SK-N-SH (cell line): ENCODE data around the gene STRA8. TPM values are rescaled to one million over a fixed set of nuclear protein-coding genes. Genes with fewer than 3 reads are reported as not detected.

ENCODE experiments used
- CTCF ChIA-PET: fragments of 300-600, 350-600 bp; formaldehyde crosslinking; extraction: SDS; loops from one replicate; lab custom pipeline; 2021; lab: Yijun Ruan, JAX
- POLR2A ChIA-PET: fragments of 350-600 bp; sonication (Branson Sonifier 250); formaldehyde crosslinking; extraction: SDS; loops from one replicate; lab custom pipeline; 2020; ENCODE audit warnings: antibody characterized with exemption, inconsistent platforms; lab: Yijun Ruan, JAX
- DNase-seq: peaks from one replicate; pipeline ENCODE4 v3.0.0; 2012
- H2AFZ ChIP-seq: fragments of 200-600 bp; sonication (generic); 2 replicates; pipeline ENCODE4 v1.8.1; 2016; ENCODE audit warnings: antibody characterized with exemption, mild to moderate bottlenecking, low read depth
- H3F3A ChIP-seq: fragments of 200-600 bp; sonication (generic); replicated peaks from 2 replicates; pipeline ENCODE3; 2016; ENCODE audit warnings: antibody characterized with exemption, mild to moderate bottlenecking; ENCODE audit not compliant: insufficient read depth
- H3K27ac ChIP-seq, 2 experiments: fragments of 200-500 bp in 1 of 2; fragments of 200-600 bp in 1 of 2; sonication (Bioruptor generic) in 1 of 2; sonication (generic), shearing (Covaris generic) in 1 of 2; 2 replicates each; pipeline versions ENCODE4 v1.5.1 to v1.6.1; 2014 to 2016; ENCODE audit warnings: low read depth in 2 of 2, inconsistent platforms in 1 of 2, low read length in 1 of 2, mild to moderate bottlenecking in 1 of 2, mixed read lengths in 1 of 2
- H3K27me3 ChIP-seq: fragments of 200-600 bp; sonication (generic), shearing (Covaris generic); 2 replicates; pipeline ENCODE4 v1.6.1; 2016; ENCODE audit warnings: mixed run types; ENCODE audit not compliant: insufficient read depth
- H3K36me3 ChIP-seq, 2 experiments: fragments of 200-500 bp in 1 of 2; fragments of 200-600 bp in 1 of 2; sonication (Bioruptor generic) in 1 of 2; sonication (generic) in 1 of 2; replicated peaks in 1 of 2; 2 replicates each; pipeline versions ENCODE3 to v1.5.1; 2014 to 2016; ENCODE audit warnings: low read length in 1 of 2, mild to moderate bottlenecking in 1 of 2; ENCODE audit not compliant: insufficient read depth in 2 of 2, control insufficient read depth in 1 of 2
- H3K4me1 ChIP-seq, 2 experiments: fragments of 200-500 bp in 1 of 2; fragments of 200-600 bp in 1 of 2; sonication (Bioruptor generic) in 1 of 2; sonication (generic), shearing (Covaris generic) in 1 of 2; 2 replicates each; pipeline versions ENCODE4 v1.5.1 to v1.6.1; 2014 to 2016; ENCODE audit warnings: low read depth in 1 of 2, low read length in 1 of 2, mixed run types in 1 of 2; ENCODE audit not compliant: insufficient read depth in 2 of 2, control insufficient read depth in 1 of 2
- H3K4me2 ChIP-seq: fragments of 200-600 bp; sonication (generic), shearing (Covaris generic); 2 replicates; pipeline ENCODE4 v1.6.1; 2017; ENCODE audit warnings: mixed run types
- H3K4me3 ChIP-seq, 2 experiments: fragments of 200-500 bp in 1 of 2; fragments of 200-600 bp in 1 of 2; sonication (Bioruptor generic) in 1 of 2; sonication (generic), shearing (Covaris generic) in 1 of 2; 2 replicates each; pipeline versions ENCODE4 v1.5.1 to v1.8.1; 2014 to 2016; ENCODE audit warnings: low read depth in 2 of 2, inconsistent platforms in 1 of 2, low read length in 1 of 2, mild to moderate bottlenecking in 1 of 2, mixed read lengths in 1 of 2, moderate library complexity in 1 of 2
- H3K79me2 ChIP-seq: fragments of 200-600 bp; sonication (generic); 2 replicates; pipeline ENCODE4 v1.8.1; 2017; ENCODE audit warnings: mild to moderate bottlenecking; ENCODE audit not compliant: insufficient read depth
- H3K9ac ChIP-seq: fragments of 200-600 bp; sonication (generic); 2 replicates; pipeline ENCODE4 v1.6.1; 2017; ENCODE audit warnings: mixed run types
- H3K9me2 ChIP-seq: fragments of 200-600 bp; sonication (generic); 2 replicates; pipeline ENCODE4 v1.6.1; 2017; ENCODE audit warnings: mixed run types
- H3K9me3 ChIP-seq: fragments of 200-600 bp; sonication (generic); 2 replicates; pipeline ENCODE4 v1.6.1; 2017; ENCODE audit warnings: mixed run types, mild to moderate bottlenecking, moderate library complexity
- H4K20me1 ChIP-seq: fragments of 200-600 bp; sonication (generic); 2 replicates; pipeline ENCODE4 v1.6.1; 2017; ENCODE audit warnings: mild to moderate bottlenecking, mixed run types; ENCODE audit not compliant: insufficient read depth
- CHD2 ChIP-seq: fragments of 150-350 bp; IDR thresholded peaks from 2 replicates; pipeline ENCODE4 v1.6.1; 2018; ENCODE audit warnings: low read length; ENCODE audit not compliant: partially characterized antibody
- EP300 ChIP-seq, 2 experiments: IDR thresholded peaks; 2 replicates each; pipeline versions ENCODE4 v1.4.0 to v1.6.1; 2012; ENCODE audit warnings: borderline replicate concordance in 1 of 2, low read depth in 1 of 2, low read length in 1 of 2
- EZH2phosphoT487 ChIP-seq: fragments of 200-600 bp; sonication (generic); IDR thresholded peaks from 2 replicates; pipeline ENCODE4 v1.6.1; 2017; ENCODE audit warnings: low read depth, mixed run types, mild to moderate bottlenecking, antibody characterized with exemption, moderate library complexity, borderline replicate concordance
- MEF2A ChIP-seq: IDR thresholded peaks from 2 replicates; pipeline ENCODE4 v1.4.0; 2012; ENCODE audit warnings: low read depth, borderline replicate concordance
- MXI1 ChIP-seq: IDR thresholded peaks from 2 replicates; pipeline ENCODE4 v1.6.1; 2012; ENCODE audit warnings: mild to moderate bottlenecking, low read depth, low read length, improper control_type of control experiment
- NRF1 ChIP-seq: IDR thresholded peaks from 2 replicates; pipeline ENCODE4 v1.6.1; 2012; ENCODE audit warnings: low read depth, mild to moderate bottlenecking, low read length
- RCOR1 ChIP-seq: fragments of 150-350 bp; IDR thresholded peaks from 2 replicates; pipeline ENCODE4 v1.6.1; 2017; ENCODE audit warnings: antibody characterized with exemption, low read length
- RFX5 ChIP-seq: IDR thresholded peaks from 2 replicates; pipeline ENCODE4 v1.6.1; 2012; ENCODE audit warnings: mild to moderate bottlenecking, improper control_type of control experiment, low read length
- RXRA ChIP-seq: IDR thresholded peaks from 2 replicates; pipeline ENCODE4 v1.4.0; 2012; ENCODE audit warnings: low read depth, mild to moderate bottlenecking, borderline replicate concordance
- SIN3A ChIP-seq: IDR thresholded peaks from 2 replicates; pipeline ENCODE4 v1.6.1; 2012; ENCODE audit warnings: low read depth, mild to moderate bottlenecking, low read length, moderate library complexity, borderline replicate concordance
- TAF1 ChIP-seq: IDR thresholded peaks from 2 replicates; pipeline ENCODE4 v1.6.1; 2012; ENCODE audit warnings: low read depth, mild to moderate bottlenecking, low read length, moderate library complexity, borderline replicate concordance
- TCF12 ChIP-seq: IDR thresholded peaks from 2 replicates; pipeline ENCODE4 v1.4.0; 2012
- TEAD4 ChIP-seq: IDR thresholded peaks from 2 replicates; pipeline ENCODE4 v1.4.0; 2012; ENCODE audit warnings: mild to moderate bottlenecking, borderline replicate concordance; ENCODE audit not compliant: insufficient read depth
- YY1 ChIP-seq: IDR thresholded peaks from 2 replicates; pipeline ENCODE4 v1.4.0; 2012; ENCODE audit warnings: low read depth, mild to moderate bottlenecking
- ZBTB33 ChIP-seq: IDR thresholded peaks from 2 replicates; pipeline ENCODE4 v1.4.0; 2012; ENCODE audit warnings: low read depth, borderline replicate concordance
- WGBS: methylation state at CpG from one replicate; pipeline ENCODE4 v1.1.6; 2017; ENCODE audit warnings: low lambda C conversion rate; 5-methylcytosine and 5-hydroxymethylcytosine counted together
- polyA plus RNA-seq, 3 experiments: library from polyadenylated mRNA; depleted of rRNA; stranded (reverse); fragments of >200 nt; gene quantifications; 2 replicates each; pipeline ENCODE4 v1.2.3, GENCODE V29; 2012
- TF ChIP-seq, protein P1 (sequence below): fragments of 150-350 bp; IDR thresholded peaks from 2 replicates; pipeline ENCODE4 v1.6.1; 2017; ENCODE audit warnings: antibody characterized with exemption, low read length, low read depth, borderline replicate concordance
- TF ChIP-seq, protein P2 (sequence below): IDR thresholded peaks from 2 replicates; pipeline ENCODE4 v1.4.0; 2012; ENCODE audit warnings: low read depth, borderline replicate concordance
- TF ChIP-seq, protein P3 (sequence below): IDR thresholded peaks from 2 replicates; pipeline ENCODE4 v1.4.0; 2012; ENCODE audit warnings: low read depth

The STRA8 gene
- polyA plus RNA-seq, 1 of the 3 experiments (the other 2 are of a cell fraction): not detected

DNA sequence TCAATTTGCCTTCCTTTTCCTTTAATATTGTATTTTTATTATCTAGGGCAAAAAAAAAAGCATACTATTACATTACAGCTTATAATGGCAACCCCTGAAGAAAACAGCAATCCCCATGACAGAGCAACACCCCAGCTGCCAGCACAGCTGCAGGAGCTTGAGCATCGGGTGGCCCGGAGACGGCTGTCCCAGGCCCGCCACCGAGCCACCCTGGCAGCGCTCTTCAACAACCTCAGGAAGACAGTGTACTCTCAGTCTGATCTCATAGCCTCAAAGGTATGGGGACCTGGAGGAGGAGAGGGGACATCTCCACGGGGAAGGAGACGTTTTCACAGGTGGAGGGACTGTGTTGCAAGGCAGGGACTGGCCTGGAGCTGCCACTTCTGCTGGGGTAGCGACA lies 6.8 kb downstream of the STRA8 start:
- Histone ChIP-seq H3K4me3 (no peak overlapping the region), H3K9ac (no peak overlapping the region), H2AFZ (no peak overlapping the region), H3K27ac (no peak overlapping the region), H3K4me2 (no peak overlapping the region), H4K20me1 (no peaks in the 10 kb centered on the region), H3K4me1 (no peaks in the 10 kb centered on the region), H3K27me3 (peaks cover 5% of the 10 kb centered on the region; the same call in 1 of the 2 replicates), H3K9me3 (no peaks in the 10 kb centered on the region), H3K9me2 (no peaks in the 10 kb centered on the region), H3K36me3 (no peaks in the 10 kb centered on the region), H3F3A (no peaks in the 10 kb centered on the region), H3K79me2 (no peaks in the 10 kb centered on the region)
- DNase-seq: no peak
- POLR2A ChIA-PET: no interaction called here
- CTCF ChIA-PET: interaction anchor here (1.7 to 2.1 kb wide), 2 partner anchors 11 to 34 kb away, joined by 9 to 13 read pairs; no protein-coding TSS in a partner anchor
- 52% methylated on average over 9 of the region's 9 CpGs for WGBS
- no peak for TF ChIP-seq TEAD4
- TF ChIP-seq NRF1: no peak
- TF ChIP-seq CHD2: no peak
- no peak for TF ChIP-seq MXI1
- TF ChIP-seq RFX5: no peak
- TF ChIP-seq EP300 (IDR thresholded peaks at IDR 0.05; ENCODE audit: borderline replicate concordance in 1 of 2, low read depth in 1 of 2, low read length in 1 of 2): no peak
- no peak for TF ChIP-seq EZH2phosphoT487
- no peak for TF ChIP-seq YY1
- no peak for TF ChIP-seq TCF12
- TF ChIP-seq TAF1: no peak
- no peak for TF ChIP-seq SIN3A
- TF ChIP-seq, protein P1, sequence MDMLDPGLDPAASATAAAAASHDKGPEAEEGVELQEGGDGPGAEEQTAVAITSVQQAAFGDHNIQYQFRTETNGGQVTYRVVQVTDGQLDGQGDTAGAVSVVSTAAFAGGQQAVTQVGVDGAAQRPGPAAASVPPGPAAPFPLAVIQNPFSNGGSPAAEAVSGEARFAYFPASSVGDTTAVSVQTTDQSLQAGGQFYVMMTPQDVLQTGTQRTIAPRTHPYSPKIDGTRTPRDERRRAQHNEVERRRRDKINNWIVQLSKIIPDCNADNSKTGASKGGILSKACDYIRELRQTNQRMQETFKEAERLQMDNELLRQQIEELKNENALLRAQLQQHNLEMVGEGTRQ: no peak
- TF ChIP-seq, protein P2, sequence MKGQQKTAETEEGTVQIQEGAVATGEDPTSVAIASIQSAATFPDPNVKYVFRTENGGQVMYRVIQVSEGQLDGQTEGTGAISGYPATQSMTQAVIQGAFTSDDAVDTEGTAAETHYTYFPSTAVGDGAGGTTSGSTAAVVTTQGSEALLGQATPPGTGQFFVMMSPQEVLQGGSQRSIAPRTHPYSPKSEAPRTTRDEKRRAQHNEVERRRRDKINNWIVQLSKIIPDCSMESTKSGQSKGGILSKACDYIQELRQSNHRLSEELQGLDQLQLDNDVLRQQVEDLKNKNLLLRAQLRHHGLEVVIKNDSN: no peak
- no peak for TF ChIP-seq RCOR1
- TF ChIP-seq, protein P3, sequence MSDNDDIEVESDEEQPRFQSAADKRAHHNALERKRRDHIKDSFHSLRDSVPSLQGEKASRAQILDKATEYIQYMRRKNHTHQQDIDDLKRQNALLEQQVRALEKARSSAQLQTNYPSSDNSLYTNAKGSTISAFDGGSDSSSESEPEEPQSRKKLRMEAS: no peak
- no peak for TF ChIP-seq ZBTB33
- no peak for TF ChIP-seq MEF2A
- no peak for TF ChIP-seq RXRA
